HUDEP-2 (cell line): ENCODE results near the gene ZDHHC5.
A peak's percentile ranks its signal among the peaks of the same experiment; 100 is the strongest.
"Not testable (repeated sequence)": the region's sequence is repeated elsewhere in the genome, so short reads cannot be mapped to it uniquely, and the experiment has no call there.

ENCODE experiments used
- DNase-seq, 76 experiments: peaks; one replicate each; lab custom pipeline; 2025; ENCODE audit not compliant: unreplicated experiment in 76 of 76; lab: John Stamatoyannopoulos, UW

The ZDHHC5 gene

GRCh38 chr11:57663975-57664374, 3.9 kb upstream of the ZDHHC5 start:
- no peak for DNase-seq

GRCh38 chr11:57667117-57667735, 688 bp upstream of the ZDHHC5 start:
- peak; percentile 24 to 99 (median 93) for DNase-seq

GRCh38 chr11:57668434-57668782, 494 bp downstream of the ZDHHC5 start:
- DNase-seq, result peak in 4 of 76 experiments; percentile 16 to 29 (median 22)

GRCh38 chr11:57674251-57674650, 6.3 kb downstream of the ZDHHC5 start:
- no peak for DNase-seq

GRCh38 chr11:57675176-57675941, 7.4 kb downstream of the ZDHHC5 start:
- no peak for DNase-seq

- DNase-seq, result no peak
These were observed 11.5 kb downstream of the ZDHHC5 start for GRCh38 chr11:57679396-57679795.

- no peak for DNase-seq
These were observed 12.6 kb downstream of the ZDHHC5 start for GRCh38 chr11:57680552-57680874.

- peak in 4 of 76 experiments; percentile 0 to 30 (median 9) for DNase-seq
These were observed 13.3 kb downstream of the ZDHHC5 start for GRCh38 chr11:57681168-57681567.

- not testable (repeated sequence) for DNase-seq
These were observed 22.6 kb downstream of the ZDHHC5 start for GRCh38 chr11:57690474-57690873.

- no peak for DNase-seq
These were observed 31.0 kb downstream of the ZDHHC5 start for GRCh38 chr11:57698843-57699365.

GRCh38 chr11:57699813-57700212, 31.9 kb downstream of the ZDHHC5 start:
- no peak for DNase-seq

GRCh38 chr11:57700425-57700824, 32.5 kb downstream of the ZDHHC5 start:
- DNase-seq, result no peak

GRCh38 chr11:57703341-57703740, 35.4 kb downstream of the ZDHHC5 start:
- DNase-seq, result no peak

- no peak for DNase-seq
These were observed 37.0 kb downstream of the ZDHHC5 start for GRCh38 chr11:57704932-57705331.

GRCh38 chr11:57705432-57705831, 37.5 kb downstream of the ZDHHC5 start:
- not testable (repeated sequence) for DNase-seq

- DNase-seq, result no peak
These were observed 42.0 kb downstream of the ZDHHC5 start for GRCh38 chr11:57709802-57710367.

GRCh38 chr11:57711414-57712255, 43.7 kb downstream of the ZDHHC5 start, which contains the start of gene MED19:
TSS of gene MED19 (minus strand) at chr11:57712215. CDS start at chr11:57712179, 36 bp downstream.
- DNase-seq, result peak in 54 of 76 experiments; percentile 10 to 84 (median 66)

GRCh38 chr11:57712256-57713150, 44.6 kb downstream of the ZDHHC5 start, which contains the start of gene TMX2:
TSS of gene TMX2 (plus strand) at chr11:57712593. CDS start at chr11:57712619, 26 bp downstream.
- DNase-seq, result peak; percentile 10 to 98 (median 90)

GRCh38 chr11:57713835-57714234, 45.9 kb downstream of the ZDHHC5 start:
- peak in 5 of 76 experiments; percentile 2 to 13 (median 10) for DNase-seq

- DNase-seq, result not testable (repeated sequence)
These were observed 48.8 kb downstream of the ZDHHC5 start for GRCh38 chr11:57716726-57717125.
